Measurements from ENCODE around the gene NOLC1. TPM values are rescaled to one million over a fixed set of nuclear protein-coding genes. Genes with fewer than 3 reads are reported as not detected.
A peak's percentile ranks its signal among the peaks of the same experiment; 100 is the strongest.

The NOLC1 gene
- total and polyA plus RNA-seq, 10 of the 15 experiments (the other 5 are each of a cell fraction or from before 2014, with no cell fraction given): 91.7 to 244 (median 128) TPM

DNA sequence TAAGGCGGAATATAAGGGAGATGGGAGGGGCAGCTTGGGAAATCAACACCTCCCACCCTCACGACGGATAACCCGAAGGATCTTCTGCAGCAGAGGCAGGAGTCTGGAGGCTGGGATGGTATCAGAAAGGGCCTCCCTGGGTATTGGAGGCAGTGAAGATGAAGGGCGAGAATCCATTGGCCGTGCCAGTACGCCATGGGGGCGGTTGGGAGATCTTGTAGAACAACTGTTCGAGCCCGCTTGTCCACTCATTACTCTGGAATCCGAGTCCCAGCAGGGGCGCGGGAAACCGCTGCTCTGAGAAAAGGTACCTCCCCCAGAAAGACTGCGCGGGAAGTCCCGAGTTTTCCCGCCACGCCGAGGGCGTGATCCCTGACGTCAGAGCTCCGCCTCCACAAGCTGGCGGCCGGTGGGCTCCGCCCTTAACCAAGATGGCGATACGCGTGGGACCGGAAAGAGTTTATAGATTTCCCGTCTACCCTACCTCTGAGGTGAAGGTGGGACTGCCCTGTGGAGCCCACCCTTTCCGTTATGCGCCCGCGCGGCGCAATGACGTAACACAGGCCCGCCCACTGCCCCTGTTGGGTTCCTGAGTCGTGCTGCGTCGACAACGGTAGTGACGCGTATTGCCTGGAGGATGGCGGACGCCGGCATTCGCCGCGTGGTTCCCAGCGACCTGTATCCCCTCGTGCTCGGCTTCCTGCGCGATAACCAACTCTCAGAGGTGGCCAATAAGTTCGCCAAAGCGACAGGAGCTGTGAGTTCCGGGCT, at the start of gene NOLC1 (continued):
- TF ChIP-seq MYC (IDR thresholded peaks at IDR 0.05; ENCODE audit: insufficient read depth, insufficient read length, insufficient replicate concordance, low read length, severe bottlenecking) (peak; percentile 93), TCF3 (IDR thresholded peaks at IDR 0.05; ENCODE audit: borderline replicate concordance, insufficient read depth, low read depth, low read length) (peak; percentile 50; the same call in 1 of the 2 replicates), MEF2B (IDR thresholded peaks at IDR 0.05; ENCODE audit: partially characterized antibody, poor library complexity, severe bottlenecking) (no peak), SRF (IDR thresholded peaks at IDR 0.05; ENCODE audit: low read depth in 2 of 2, low read length in 2 of 2) (peak in 1 of 2 experiments; percentile 87; a peak in 2 of 4 replicates), CHD2 (IDR thresholded peaks at IDR 0.05; ENCODE audit: borderline replicate concordance, low read depth, low read length) (peak; percentile 70), SKIL (IDR thresholded peaks at IDR 0.05; ENCODE audit: low read depth, poor library complexity, severe bottlenecking) (peak; percentile 27), NR2F1 (conservative IDR thresholded peaks at IDR 0.05) (peak; percentile 63; the same call in 1 of the 2 replicates), KLF5 (IDR thresholded peaks at IDR 0.05; ENCODE audit: partially characterized antibody) (peak; percentile 94), POLR2AphosphoS2 (IDR thresholded peaks at IDR 0.05; ENCODE audit: low read depth, low read length) (peak; percentile 91; the same call in 1 of the 2 replicates), CEBPB (IDR thresholded peaks at IDR 0.05; ENCODE audit: borderline replicate concordance in 1 of 2, low read depth in 2 of 2, low read length in 2 of 2) (no peak), FOXK2 (IDR thresholded peaks at IDR 0.05) (peak; percentile 88), PML (IDR thresholded peaks at IDR 0.05; ENCODE audit: low read length) (peak; percentile 89), TCF12 (IDR thresholded peaks at IDR 0.05; ENCODE audit: low read depth, low read length) (peak; percentile 52; the same call in 1 of the 2 replicates), POLR2A (IDR thresholded peaks at IDR 0.05; ENCODE audit: low read depth, low read length) (peak; percentile 99), TCF7 (IDR thresholded peaks at IDR 0.05; ENCODE audit: borderline replicate concordance) (no peak), TAF1 (IDR thresholded peaks at IDR 0.05; ENCODE audit: borderline replicate concordance, low read depth, low read length) (peak; percentile 87), ELK1 (IDR thresholded peaks at IDR 0.05; ENCODE audit: low read depth, low read length) (0 out of 2 replicates have a peak, but pooled peaks have one; percentile 56), CHD1 (IDR thresholded peaks at IDR 0.05; ENCODE audit: low read depth, low read length) (peak; percentile 93)
- TF ChIP-seq, protein P1, sequence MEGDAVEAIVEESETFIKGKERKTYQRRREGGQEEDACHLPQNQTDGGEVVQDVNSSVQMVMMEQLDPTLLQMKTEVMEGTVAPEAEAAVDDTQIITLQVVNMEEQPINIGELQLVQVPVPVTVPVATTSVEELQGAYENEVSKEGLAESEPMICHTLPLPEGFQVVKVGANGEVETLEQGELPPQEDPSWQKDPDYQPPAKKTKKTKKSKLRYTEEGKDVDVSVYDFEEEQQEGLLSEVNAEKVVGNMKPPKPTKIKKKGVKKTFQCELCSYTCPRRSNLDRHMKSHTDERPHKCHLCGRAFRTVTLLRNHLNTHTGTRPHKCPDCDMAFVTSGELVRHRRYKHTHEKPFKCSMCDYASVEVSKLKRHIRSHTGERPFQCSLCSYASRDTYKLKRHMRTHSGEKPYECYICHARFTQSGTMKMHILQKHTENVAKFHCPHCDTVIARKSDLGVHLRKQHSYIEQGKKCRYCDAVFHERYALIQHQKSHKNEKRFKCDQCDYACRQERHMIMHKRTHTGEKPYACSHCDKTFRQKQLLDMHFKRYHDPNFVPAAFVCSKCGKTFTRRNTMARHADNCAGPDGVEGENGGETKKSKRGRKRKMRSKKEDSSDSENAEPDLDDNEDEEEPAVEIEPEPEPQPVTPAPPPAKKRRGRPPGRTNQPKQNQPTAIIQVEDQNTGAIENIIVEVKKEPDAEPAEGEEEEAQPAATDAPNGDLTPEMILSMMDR (IDR thresholded peaks at IDR 0.05 in 2 of 3, conservative IDR thresholded peaks at IDR 0.05 in 1 of 3; ENCODE audit: control insufficient read depth in 2 of 3, extremely low read depth in 1 of 3, insufficient read depth in 1 of 3, low read depth in 3 of 3, low read length in 3 of 3): no peak
- TF ChIP-seq, protein P2, sequence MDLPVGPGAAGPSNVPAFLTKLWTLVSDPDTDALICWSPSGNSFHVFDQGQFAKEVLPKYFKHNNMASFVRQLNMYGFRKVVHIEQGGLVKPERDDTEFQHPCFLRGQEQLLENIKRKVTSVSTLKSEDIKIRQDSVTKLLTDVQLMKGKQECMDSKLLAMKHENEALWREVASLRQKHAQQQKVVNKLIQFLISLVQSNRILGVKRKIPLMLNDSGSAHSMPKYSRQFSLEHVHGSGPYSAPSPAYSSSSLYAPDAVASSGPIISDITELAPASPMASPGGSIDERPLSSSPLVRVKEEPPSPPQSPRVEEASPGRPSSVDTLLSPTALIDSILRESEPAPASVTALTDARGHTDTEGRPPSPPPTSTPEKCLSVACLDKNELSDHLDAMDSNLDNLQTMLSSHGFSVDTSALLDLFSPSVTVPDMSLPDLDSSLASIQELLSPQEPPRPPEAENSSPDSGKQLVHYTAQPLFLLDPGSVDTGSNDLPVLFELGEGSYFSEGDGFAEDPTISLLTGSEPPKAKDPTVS (IDR thresholded peaks at IDR 0.05; ENCODE audit: low read depth, low read length): no peak
